ENCODE measurements around the gene RXFP1.

Gene RXFP1

GRCh38 chr4:158671665-158671914 lies 149.9 kb downstream of the RXFP1 start, which contains the start of gene C4orf46:
TSS of gene C4orf46 (minus strand) at chr4:158671887. CDS start at chr4:158671801, 86 bp downstream.
- no peak for DNase-seq (ENCODE audit: low read depth in 2 of 2)

- DNase-seq (ENCODE audit: low read depth in 2 of 2) = peak; percentile 100
Observed at GRCh38 chr4:158671915-158672806, 150.5 kb downstream of the RXFP1 start, which contains the start of gene ETFDH. TSS of gene ETFDH (plus strand) at chr4:158672296. CDS start at chr4:158672457, 161 bp downstream.

GRCh38 chr4:158673633-158674032 lies 152.0 kb downstream of the RXFP1 start:
- no peak for DNase-seq (ENCODE audit: low read depth in 2 of 2)

DNA sequence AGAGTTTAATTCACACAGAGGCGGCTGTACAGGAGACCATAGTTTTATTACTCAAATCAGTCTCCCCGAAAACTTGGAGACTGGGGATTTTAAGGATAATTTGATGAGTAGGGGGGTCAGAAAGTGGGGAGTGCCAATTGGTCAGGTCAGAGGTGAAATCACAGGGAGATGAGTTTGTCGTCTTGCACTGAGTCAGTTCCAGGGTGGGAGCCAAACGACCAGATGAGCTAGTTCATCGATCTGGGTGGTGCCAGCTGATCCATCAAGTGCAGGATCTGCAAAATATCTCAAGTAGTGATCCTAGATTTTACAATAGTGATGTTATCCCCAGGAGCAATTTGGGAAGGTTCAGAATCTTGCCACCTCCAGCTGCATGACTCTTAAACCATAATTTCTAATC lies 154.4 kb downstream of the RXFP1 start:
- no peak for DNase-seq (ENCODE audit: low read depth in 2 of 2)

GRCh38 chr4:158678767-158679166 lies 157.1 kb downstream of the RXFP1 start:
- DNase-seq (ENCODE audit: low read depth in 2 of 2) = no peak

DNA sequence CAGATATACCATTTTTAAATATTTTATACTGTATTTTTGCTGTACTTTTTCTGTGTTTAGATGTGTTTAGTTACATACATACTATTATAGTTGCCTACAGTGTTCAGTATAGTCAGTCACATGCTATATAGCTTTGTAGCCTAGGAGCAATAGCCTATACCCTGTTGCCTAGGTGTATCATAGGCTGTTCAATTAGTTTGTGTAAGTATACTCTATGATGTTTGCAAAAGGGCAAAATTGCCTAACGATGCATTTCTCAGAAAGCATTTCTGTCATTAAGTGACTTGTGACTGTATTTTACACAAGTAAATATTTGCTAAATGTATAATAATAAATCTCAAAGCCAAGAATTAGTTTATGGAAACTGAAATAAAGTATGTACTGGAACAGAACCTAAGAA lies 159.9 kb downstream of the RXFP1 start:
- no peak for DNase-seq (ENCODE audit: low read depth in 2 of 2)

DNA sequence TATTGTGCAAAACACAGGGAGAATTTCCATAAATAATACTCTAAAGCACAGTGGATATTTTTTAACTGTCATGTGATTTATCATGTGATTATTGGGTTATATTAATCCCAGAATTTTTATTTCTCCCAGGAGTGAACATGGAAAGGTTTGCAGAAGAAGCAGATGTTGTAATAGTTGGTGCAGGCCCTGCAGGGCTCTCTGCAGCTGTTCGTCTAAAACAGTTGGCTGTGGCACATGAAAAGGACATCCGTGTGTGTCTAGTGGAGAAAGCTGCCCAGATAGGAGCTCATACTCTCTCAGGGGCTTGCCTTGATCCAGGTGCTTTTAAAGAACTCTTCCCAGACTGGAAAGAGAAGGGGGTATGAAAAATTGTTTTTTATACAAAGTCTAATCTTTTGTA lies 160.4 kb downstream of the RXFP1 start:
- DNase-seq (ENCODE audit: low read depth in 2 of 2) = no peak

- no peak for DNase-seq (ENCODE audit: low read depth in 2 of 2)
Observed at GRCh38 chr4:158688813-158689212, 167.1 kb downstream of the RXFP1 start.

Measured in fibroblast of skin of left quadriceps (primary cell).